ENCODE data around the gene PIK3R5. TPM values are rescaled to one million over a fixed set of nuclear protein-coding genes. Genes with fewer than 3 reads are reported as not detected.

PIK3R5 gene
- total RNA-seq, 1 donor from 2014 or later, result 34.2 TPM

GRCh38 chr17:8960325-8961140 is 5.0 kb downstream of the PIK3R5 start:
- peaks cover 48% of the 10 kb centered on the region for H3K36me3 Mint-ChIP-seq (ENCODE audit: low read depth)
- peak overlapping the region; percentile 8 for H3K27ac Mint-ChIP-seq
- H3K4me3 Mint-ChIP-seq, result peak overlapping the region; percentile 56
- TF ChIP-seq CTCF (IDR thresholded peaks at IDR 0.05), result no peak
- no peaks in the 10 kb centered on the region for H3K9me3 Mint-ChIP-seq
- ChIA-PET CTCF (no interaction called here), POLR2A (interaction anchor here (1.0 to 1.5 kb wide), 2 partner anchors 18 to 59 kb away, joined by 3 to 4 read pairs; no protein-coding TSS in a partner anchor)
- peaks cover 85% of the 10 kb centered on the region for H3K4me1 Mint-ChIP-seq
- intact Hi-C loops (cut with micrococcal nuclease), result no loop called here
- DNase-seq, result no peak
- ATAC-seq (ENCODE audit: low read depth), result no peak
- H3K27me3 Mint-ChIP-seq, result no peaks in the 10 kb centered on the region

GRCh38 chr17:8959312-8959918 is 6.1 kb downstream of the PIK3R5 start:
- H3K27ac Mint-ChIP-seq, result peak overlapping the region; percentile 26
- H3K4me3 Mint-ChIP-seq, result no peak overlapping the region
- no peak for TF ChIP-seq CTCF (IDR thresholded peaks at IDR 0.05)
- no peaks in the 10 kb centered on the region for H3K9me3 Mint-ChIP-seq
- ATAC-seq (ENCODE audit: low read depth), result no peak
- H3K4me1 Mint-ChIP-seq, result peaks cover 89% of the 10 kb centered on the region
- H3K27me3 Mint-ChIP-seq, result no peaks in the 10 kb centered on the region
- peaks cover 49% of the 10 kb centered on the region for H3K36me3 Mint-ChIP-seq (ENCODE audit: low read depth)
- POLR2A ChIA-PET, result interaction anchor here (1.0 to 1.5 kb wide), 2 partner anchors 17 to 58 kb away, joined by 3 to 4 read pairs; no protein-coding TSS in a partner anchor
- intact Hi-C loops (cut with micrococcal nuclease), result no loop called here
- DNase-seq, result no peak
- CTCF ChIA-PET, result interaction anchor here (0.9 kb wide), 1 partner anchor 41 kb away, joined by 3 read pairs; no protein-coding TSS in a partner anchor

DNA sequence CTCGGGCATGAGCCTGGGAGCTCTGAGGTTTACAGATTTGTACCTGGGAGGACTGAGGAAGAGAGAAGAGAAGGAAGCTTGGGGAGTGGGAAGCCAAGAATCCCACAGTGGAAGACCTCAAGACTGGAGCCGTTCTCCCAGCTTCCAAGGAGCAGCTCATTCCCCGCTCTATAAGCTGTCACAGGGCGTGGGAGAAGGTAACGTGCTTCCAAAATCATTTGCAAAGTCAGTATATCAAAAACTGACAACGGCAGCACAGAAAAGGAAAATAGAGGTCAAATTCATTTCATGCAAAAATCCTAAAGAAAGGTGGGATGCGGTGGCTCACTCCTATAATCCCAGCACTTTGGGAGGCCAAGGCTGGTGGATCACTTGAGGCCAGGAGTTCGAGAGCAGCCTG is 7.8 kb downstream of the PIK3R5 start:
- Mint-ChIP-seq H3K4me1 (peaks cover 92% of the 10 kb centered on the region), H3K27ac (no peak overlapping the region), H3K4me3 (no peak overlapping the region), H3K9me3 (no peaks in the 10 kb centered on the region), H3K36me3 (ENCODE audit: low read depth) (peaks cover 47% of the 10 kb centered on the region), H3K27me3 (no peaks in the 10 kb centered on the region)
- ATAC-seq (ENCODE audit: low read depth) (no peak), DNase-seq (no peak)
- CTCF ChIA-PET, result no interaction called here
- intact Hi-C loops (cut with micrococcal nuclease), result no loop called here
- no peak for TF ChIP-seq CTCF (IDR thresholded peaks at IDR 0.05)
- POLR2A ChIA-PET, result interaction anchor here (1.2 to 2.2 kb wide), 3 partner anchors 8 to 16 kb away, joined by 3 to 13 read pairs (median 7); partner anchors contain the start of gene PIK3R5

- ATAC-seq (ENCODE audit: low read depth), result no peak
- CTCF ChIA-PET, result no interaction called here
- no peak for TF ChIP-seq CTCF (IDR thresholded peaks at IDR 0.05)
- no peaks in the 10 kb centered on the region for H3K27me3 Mint-ChIP-seq
- peak overlapping the region; percentile 86 for H3K27ac Mint-ChIP-seq
- no peaks in the 10 kb centered on the region for H3K9me3 Mint-ChIP-seq
- H3K4me3 Mint-ChIP-seq, result no peak overlapping the region
- POLR2A ChIA-PET, result interaction anchor here (1.2 to 2.2 kb wide), 3 partner anchors 9 to 15 kb away, joined by 3 to 13 read pairs (median 7); partner anchors contain the start of gene PIK3R5
- DNase-seq, result no peak
- H3K4me1 Mint-ChIP-seq, result peaks cover 95% of the 10 kb centered on the region
- intact Hi-C loops (cut with micrococcal nuclease), result no loop called here
- H3K36me3 Mint-ChIP-seq (ENCODE audit: low read depth), result peaks cover 42% of the 10 kb centered on the region
These were observed 9.0 kb downstream of the PIK3R5 start for GRCh38 chr17:8956465-8956902.
